ENCODE data around the gene KCNQ4. TPM values are rescaled to one million over a fixed set of nuclear protein-coding genes. Genes with fewer than 3 reads are reported as not detected.

The KCNQ4 gene
- total and polyA plus RNA-seq, 2 experiments from 2014 or later: 0.13 to 3.7 TPM

DNA sequence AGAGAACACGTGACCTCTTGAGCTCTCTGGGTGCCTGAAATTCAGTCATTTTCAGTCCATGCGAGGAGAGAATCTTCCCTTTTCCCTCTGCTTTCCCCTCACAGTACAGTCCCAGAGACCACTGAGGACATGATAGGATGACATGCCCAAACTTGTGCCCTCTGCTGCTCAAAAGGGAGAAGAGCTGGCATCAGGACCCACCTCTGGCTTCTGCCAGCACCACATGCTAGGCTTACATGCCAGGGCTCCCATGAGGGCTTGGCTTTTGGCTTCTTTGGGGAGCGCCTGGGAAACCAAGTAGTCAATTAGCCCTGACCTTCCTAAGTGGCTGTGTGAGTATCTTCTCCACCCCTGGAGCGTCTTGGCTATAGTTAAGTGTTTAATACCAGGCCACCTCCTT is 13.8 kb upstream of the KCNQ4 start:
- no peak for DNase-seq (ENCODE audit: low read depth in 1 of 2, low spot score in 1 of 2)
- Histone ChIP-seq H3K9me3 (ENCODE audit: low read depth) (no peaks in the 10 kb centered on the region), H3K36me3 (peaks cover 56% of the 10 kb centered on the region), H3K4me3 (no peak overlapping the region), H3K27me3 (no peaks in the 10 kb centered on the region), H3K4me1 (ENCODE audit: low read depth) (no peaks in the 10 kb centered on the region), H3K27ac (peak overlapping the region; percentile 9)
- TF ChIP-seq, protein P1, sequence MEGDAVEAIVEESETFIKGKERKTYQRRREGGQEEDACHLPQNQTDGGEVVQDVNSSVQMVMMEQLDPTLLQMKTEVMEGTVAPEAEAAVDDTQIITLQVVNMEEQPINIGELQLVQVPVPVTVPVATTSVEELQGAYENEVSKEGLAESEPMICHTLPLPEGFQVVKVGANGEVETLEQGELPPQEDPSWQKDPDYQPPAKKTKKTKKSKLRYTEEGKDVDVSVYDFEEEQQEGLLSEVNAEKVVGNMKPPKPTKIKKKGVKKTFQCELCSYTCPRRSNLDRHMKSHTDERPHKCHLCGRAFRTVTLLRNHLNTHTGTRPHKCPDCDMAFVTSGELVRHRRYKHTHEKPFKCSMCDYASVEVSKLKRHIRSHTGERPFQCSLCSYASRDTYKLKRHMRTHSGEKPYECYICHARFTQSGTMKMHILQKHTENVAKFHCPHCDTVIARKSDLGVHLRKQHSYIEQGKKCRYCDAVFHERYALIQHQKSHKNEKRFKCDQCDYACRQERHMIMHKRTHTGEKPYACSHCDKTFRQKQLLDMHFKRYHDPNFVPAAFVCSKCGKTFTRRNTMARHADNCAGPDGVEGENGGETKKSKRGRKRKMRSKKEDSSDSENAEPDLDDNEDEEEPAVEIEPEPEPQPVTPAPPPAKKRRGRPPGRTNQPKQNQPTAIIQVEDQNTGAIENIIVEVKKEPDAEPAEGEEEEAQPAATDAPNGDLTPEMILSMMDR (IDR thresholded peaks at IDR 0.05; ENCODE audit: low read depth, low read length): peak; percentile 17

DNA sequence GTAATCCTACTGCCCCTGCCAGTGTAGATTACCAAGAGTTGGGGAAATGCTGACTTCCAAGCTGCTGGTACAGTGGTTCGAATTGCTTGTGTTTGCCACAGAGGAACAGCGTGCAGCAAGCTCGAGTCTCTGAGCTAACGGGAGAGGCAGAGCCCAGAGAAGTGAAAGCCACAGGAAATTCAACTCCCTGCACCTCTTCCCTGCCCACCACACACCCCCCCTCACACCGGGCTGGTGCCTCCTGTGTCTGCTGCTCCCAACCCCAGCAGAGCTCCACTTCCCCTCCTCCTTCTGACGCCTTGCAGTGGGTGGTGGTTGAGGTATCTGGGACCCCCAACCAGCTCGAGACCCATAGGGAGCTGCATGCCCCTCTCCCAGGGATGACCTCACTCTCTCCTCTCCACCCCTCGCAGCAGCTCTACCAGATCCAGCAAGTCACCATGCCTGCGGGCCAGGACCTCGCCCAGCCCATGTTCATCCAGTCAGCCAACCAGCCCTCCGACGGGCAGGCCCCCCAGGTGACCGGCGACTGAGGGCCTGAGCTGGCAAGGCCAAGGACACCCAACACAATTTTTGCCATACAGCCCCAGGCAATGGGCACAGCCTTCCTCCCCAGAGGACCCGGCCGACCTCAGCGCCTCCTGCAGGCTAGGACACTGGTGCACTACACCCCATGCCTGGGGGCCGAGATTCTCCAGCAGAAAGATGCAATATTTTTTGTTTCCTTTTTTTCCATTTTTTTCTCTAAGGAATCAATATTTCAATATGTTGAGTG is 13.1 kb upstream of the KCNQ4 start:
- H3K4me1 ChIP-seq (ENCODE audit: low read depth): no peaks in the 10 kb centered on the region
- DNase-seq (ENCODE audit: low read depth in 1 of 2, low spot score in 1 of 2): no peak
- TF ChIP-seq, protein P1 (IDR thresholded peaks at IDR 0.05; ENCODE audit: low read depth, low read length): no peak
- H3K9me3 ChIP-seq (ENCODE audit: low read depth): no peaks in the 10 kb centered on the region
- no peak overlapping the region for H3K4me3 ChIP-seq
- H3K27ac ChIP-seq: peak overlapping the region; percentile 9
- no peaks in the 10 kb centered on the region for H3K27me3 ChIP-seq
- H3K36me3 ChIP-seq: peaks cover 53% of the 10 kb centered on the region

DNA sequence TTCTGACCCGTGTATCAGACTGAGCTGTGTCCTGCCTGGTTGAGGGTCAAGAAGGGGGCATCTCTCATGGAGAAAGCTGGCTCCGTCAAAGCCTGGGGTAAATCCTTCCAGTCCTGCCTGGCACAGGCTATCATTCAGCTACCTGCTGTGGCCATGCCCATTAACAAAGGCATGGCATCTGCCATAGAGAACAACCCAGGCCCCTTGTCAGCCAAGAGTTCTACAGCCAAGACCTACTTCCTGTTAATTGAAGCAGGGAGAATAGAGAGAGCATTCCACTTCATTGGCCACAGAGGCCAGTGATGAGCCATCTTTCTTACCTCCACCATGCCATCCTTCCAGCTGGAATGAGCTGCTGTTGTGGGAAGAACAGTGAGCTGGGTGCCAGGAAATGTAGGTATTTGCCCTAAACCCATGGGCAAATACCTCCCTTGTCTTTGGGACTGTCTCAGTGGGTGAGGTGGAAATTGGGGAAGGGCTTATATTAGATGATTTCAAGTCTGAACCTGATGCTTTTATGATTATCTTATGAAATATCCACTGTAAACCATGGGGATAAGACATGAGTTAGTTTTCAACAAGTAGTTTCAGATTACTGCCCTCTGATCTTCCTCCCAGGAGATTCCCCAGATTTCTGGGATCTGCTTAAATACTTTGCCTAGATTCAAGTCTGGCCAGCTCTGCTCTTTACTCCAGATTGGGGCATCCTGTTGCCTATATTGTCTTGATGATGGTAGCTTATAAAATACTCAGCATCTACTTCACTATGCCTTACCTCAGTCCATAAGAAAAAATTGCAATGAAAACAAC is 11.2 kb upstream of the KCNQ4 start:
- H3K36me3 ChIP-seq: peaks cover 36% of the 10 kb centered on the region
- no peak overlapping the region for H3K4me3 ChIP-seq
- no peak for DNase-seq (ENCODE audit: low read depth in 1 of 2, low spot score in 1 of 2)

DNA sequence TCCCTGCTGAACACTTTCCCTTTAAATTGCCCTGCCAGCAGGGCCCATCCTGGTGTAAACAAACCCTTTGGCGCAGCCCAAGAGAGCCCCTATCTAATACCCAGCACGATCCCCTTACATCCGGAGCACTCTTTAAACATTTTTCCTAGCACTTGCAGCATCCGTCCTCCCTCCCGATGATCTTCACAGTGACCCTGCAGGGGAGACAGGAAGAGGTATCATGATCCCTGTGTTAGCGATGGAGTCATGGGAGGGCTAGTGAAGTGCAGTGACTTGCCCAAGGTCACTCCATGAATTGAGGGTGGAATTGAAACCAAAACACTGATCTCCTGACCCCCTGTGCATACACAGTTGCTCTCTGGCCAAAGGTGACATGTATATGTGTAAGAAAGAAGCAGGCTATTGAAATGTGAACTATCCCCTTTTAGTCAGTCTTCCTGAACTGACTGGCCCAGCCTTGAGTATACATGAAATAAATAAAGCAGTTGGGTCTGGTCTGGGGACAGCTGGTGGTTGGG is 9.8 kb upstream of the KCNQ4 start:
- TF ChIP-seq, protein P1 (IDR thresholded peaks at IDR 0.05; ENCODE audit: low read depth, low read length): no peak
- no peaks in the 10 kb centered on the region for H3K4me1 ChIP-seq (ENCODE audit: low read depth)
- H3K27ac ChIP-seq: peak overlapping the region; percentile 8
- peaks cover 23% of the 10 kb centered on the region for H3K36me3 ChIP-seq
- H3K9me3 ChIP-seq (ENCODE audit: low read depth): no peaks in the 10 kb centered on the region
- no peaks in the 10 kb centered on the region for H3K27me3 ChIP-seq
- DNase-seq (ENCODE audit: low read depth in 1 of 2, low spot score in 1 of 2): no peak
- no peak overlapping the region for H3K4me3 ChIP-seq

More for the DNA sequence above, 11.2 kb upstream of the KCNQ4 start:
- no peaks in the 10 kb centered on the region for H3K4me1 ChIP-seq (ENCODE audit: low read depth)
- no peaks in the 10 kb centered on the region for H3K9me3 ChIP-seq (ENCODE audit: low read depth)
- peak overlapping the region; percentile 39 for H3K27ac ChIP-seq
- TF ChIP-seq, protein P1 (IDR thresholded peaks at IDR 0.05; ENCODE audit: low read depth, low read length): no peak
- H3K27me3 ChIP-seq: no peaks in the 10 kb centered on the region

DNA sequence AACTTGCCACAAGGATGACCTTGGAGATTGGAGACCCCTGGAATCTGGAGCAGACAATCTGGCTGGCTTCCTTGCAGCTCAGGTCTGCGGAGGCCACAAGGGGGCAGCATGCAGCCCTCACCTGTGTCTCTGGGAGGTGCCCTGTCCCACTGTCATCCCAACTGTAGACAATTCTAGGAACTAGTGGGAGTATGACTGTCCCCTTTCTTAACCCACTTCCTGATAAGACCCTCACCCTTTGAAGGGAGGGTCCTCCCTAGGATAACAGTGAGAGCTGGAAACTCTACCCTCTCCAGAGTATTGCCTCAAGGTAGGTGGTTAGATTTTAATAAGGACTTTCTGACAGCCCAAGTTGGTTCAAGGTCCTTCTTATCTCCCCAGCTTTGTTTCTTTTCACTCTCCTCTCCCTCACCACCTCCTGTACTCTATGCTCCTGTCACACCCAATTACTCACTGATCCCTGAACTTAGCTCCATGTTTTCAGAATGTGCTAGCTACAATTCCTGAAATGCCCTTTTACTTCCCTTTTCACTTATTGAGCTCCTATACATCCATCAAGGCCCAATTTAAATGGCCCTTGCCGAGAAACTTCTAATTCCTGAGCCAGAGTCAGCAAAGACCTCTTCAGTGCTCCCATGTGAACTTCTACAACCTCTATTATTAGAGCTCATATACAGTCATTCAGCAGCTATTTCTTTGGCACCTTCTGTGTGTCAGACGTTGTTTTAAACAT is 9.2 kb upstream of the KCNQ4 start:
- Histone ChIP-seq H3K27ac (peak overlapping the region; percentile 8), H3K4me3 (no peak overlapping the region), H3K36me3 (peaks cover 17% of the 10 kb centered on the region), H3K4me1 (ENCODE audit: low read depth) (no peaks in the 10 kb centered on the region), H3K9me3 (ENCODE audit: low read depth) (no peaks in the 10 kb centered on the region), H3K27me3 (no peaks in the 10 kb centered on the region)
- TF ChIP-seq, protein P1 (IDR thresholded peaks at IDR 0.05; ENCODE audit: low read depth, low read length): peak; percentile 91
- DNase-seq (ENCODE audit: low read depth in 1 of 2, low spot score in 1 of 2): peak; percentile 41 to 79

Data from cardiac muscle cell (in vitro differentiated cells and primary cell).